Progenitor cell of endocrine pancreas (in vitro differentiated cells): Measurements from ENCODE around the gene BMP3. TPM values are rescaled to one million over a fixed set of nuclear protein-coding genes. Genes with fewer than 3 reads are reported as not detected.

Source experiments
- DNase-seq: peaks from one replicate; pipeline ENCODE4 v3.0.0; 2021; ENCODE audit warnings: low spot score; ENCODE audit not compliant: unreplicated experiment
- H3K27ac Mint-ChIP-seq: 2 replicates; pipeline ENCODE4 v1.8.0; 2021; ENCODE audit warnings: mild to moderate bottlenecking, moderate library complexity, mixed read lengths
- H3K27me3 Mint-ChIP-seq: 2 replicates; pipeline ENCODE4 v1.8.0; 2021; ENCODE audit warnings: mixed read lengths
- H3K36me3 Mint-ChIP-seq: 2 replicates; pipeline ENCODE4 v1.8.0; 2022; ENCODE audit warnings: mixed read lengths; ENCODE audit not compliant: insufficient read depth
- H3K4me1 Mint-ChIP-seq: 2 replicates; pipeline ENCODE4 v1.8.0; 2021; ENCODE audit warnings: low read depth, mixed read lengths
- H3K4me3 Mint-ChIP-seq: 2 replicates; pipeline ENCODE4 v1.8.0; 2021; ENCODE audit warnings: low read depth, mild to moderate bottlenecking, moderate library complexity, mixed read lengths
- H3K9me3 Mint-ChIP-seq: 2 replicates; pipeline ENCODE4 v1.8.0; 2021; ENCODE audit warnings: low read depth, mixed read lengths
- total RNA-seq: library from RNA; stranded (reverse); gene quantifications from 2 replicates; pipeline ENCODE4 v1.2.1, GENCODE V29; 2021
- TF ChIP-seq, protein P1 (sequence below): fragments of 200-600 bp; sonication (generic); IDR thresholded peaks from one replicate; pipeline ENCODE4 v1.5.0; 2021; ENCODE audit warnings: antibody characterized with exemption, mild to moderate bottlenecking; ENCODE audit not compliant: unreplicated experiment

Gene BMP3
- total RNA-seq, 1 donor from 2014 or later, result 10.9 TPM

DNA sequence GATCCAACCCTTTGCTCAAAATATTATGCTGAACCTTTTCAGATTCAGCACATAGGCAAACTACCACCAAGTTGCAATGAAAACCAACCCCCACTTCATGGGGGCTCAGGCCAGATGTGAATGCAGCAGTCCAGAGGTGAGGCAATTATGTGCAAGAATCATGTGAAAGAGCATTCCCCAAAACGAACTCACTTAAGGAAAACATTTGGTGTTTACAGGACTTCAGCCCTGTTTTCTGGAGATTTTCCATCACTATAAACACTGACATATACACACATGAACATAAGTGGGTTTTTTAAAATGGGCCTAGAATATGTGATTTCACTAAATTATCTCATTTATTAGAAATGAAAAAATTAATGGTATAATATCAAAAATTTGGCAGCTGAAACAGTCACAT, 31.5 kb downstream of the BMP3 start:
- no peak overlapping the region for H3K27ac Mint-ChIP-seq
- DNase-seq, result no peak
- H3K36me3 Mint-ChIP-seq, result no peaks in the 10 kb centered on the region
- no peaks in the 10 kb centered on the region for H3K27me3 Mint-ChIP-seq
- H3K4me3 Mint-ChIP-seq, result no peak overlapping the region
- H3K4me1 Mint-ChIP-seq, result peaks cover 10% of the 10 kb centered on the region
- TF ChIP-seq, protein P1, sequence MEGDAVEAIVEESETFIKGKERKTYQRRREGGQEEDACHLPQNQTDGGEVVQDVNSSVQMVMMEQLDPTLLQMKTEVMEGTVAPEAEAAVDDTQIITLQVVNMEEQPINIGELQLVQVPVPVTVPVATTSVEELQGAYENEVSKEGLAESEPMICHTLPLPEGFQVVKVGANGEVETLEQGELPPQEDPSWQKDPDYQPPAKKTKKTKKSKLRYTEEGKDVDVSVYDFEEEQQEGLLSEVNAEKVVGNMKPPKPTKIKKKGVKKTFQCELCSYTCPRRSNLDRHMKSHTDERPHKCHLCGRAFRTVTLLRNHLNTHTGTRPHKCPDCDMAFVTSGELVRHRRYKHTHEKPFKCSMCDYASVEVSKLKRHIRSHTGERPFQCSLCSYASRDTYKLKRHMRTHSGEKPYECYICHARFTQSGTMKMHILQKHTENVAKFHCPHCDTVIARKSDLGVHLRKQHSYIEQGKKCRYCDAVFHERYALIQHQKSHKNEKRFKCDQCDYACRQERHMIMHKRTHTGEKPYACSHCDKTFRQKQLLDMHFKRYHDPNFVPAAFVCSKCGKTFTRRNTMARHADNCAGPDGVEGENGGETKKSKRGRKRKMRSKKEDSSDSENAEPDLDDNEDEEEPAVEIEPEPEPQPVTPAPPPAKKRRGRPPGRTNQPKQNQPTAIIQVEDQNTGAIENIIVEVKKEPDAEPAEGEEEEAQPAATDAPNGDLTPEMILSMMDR, result no peak
- H3K9me3 Mint-ChIP-seq, result no peaks in the 10 kb centered on the region

DNA sequence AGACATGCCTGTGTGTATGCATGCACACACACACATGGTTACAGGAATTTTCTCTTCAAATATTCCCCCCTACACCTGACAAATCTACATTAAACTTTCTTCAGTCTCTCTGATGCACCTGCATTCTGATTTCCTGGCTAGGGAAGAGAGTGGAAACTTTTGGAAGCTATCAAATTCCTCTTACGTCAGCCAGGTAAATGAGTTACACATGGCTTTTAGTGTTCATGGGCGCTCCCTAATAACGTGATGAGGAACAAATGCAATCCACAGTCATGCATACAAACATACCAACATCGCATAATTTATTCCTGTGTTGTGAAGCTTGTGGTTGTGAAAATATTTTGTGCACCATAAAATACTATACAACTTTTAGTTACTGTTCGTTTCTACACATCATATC, 34.9 kb downstream of the BMP3 start:
- TF ChIP-seq, protein P1, result no peak
- Mint-ChIP-seq H3K9me3 (no peaks in the 10 kb centered on the region), H3K4me3 (no peak overlapping the region), H3K4me1 (peaks cover 13% of the 10 kb centered on the region), H3K27me3 (no peaks in the 10 kb centered on the region), H3K27ac (peak overlapping the region; percentile 10), H3K36me3 (no peaks in the 10 kb centered on the region)
- no peak for DNase-seq

DNA sequence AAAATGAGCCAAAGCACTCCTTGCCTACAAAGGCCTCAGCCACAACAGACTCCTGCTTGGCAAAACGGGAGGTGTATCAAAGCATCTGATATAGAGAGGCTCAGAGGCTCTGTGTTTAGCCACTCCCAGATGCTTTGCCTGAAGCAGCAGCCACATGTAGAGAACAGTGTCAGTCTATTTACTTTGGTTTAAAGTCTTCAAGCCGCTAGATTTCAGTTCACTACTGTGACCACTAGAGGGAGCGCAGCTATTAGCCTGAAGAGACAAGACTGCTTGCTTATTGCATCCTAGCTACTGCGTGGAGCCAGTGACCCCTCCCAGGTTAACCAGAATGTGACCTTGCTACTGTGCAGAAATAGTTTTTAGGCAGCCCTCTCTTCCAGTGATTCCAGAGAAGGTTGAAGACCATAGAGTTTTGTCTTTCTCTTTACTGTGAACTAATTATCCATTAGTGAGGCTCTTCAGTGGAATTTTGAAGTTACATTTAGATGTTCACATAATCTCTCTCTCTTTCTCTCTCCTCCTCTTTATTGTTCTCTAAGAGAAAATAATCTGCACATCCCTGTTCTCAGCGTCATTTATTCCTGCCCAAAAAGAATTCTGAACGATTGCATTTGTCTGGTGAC, 39.3 kb downstream of the BMP3 start:
- H3K27ac Mint-ChIP-seq, result peak overlapping the region; percentile 70

DNA sequence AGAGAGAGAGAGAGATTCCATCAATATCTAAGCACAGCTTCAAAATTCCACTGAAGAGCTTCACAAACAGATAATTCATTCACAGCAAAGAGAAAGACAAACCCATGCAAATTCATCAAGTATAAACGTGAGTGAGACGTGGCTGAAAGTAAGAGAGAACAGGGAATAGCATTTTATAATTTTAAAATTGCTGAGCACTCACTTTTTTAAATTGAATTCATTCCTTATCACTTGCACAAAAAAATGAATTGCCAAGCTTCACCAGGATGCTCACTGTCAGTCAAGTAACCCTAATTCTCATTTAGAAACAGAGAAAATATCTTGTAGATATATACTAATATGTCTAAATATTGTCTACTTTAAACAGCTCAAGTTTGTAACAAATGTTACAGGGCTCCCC, 40.5 kb downstream of the BMP3 start:
- peaks cover 6% of the 10 kb centered on the region for H3K27me3 Mint-ChIP-seq

More for the DNA sequence above, 39.3 kb downstream of the BMP3 start:
- TF ChIP-seq, protein P1, result peak; percentile 96
- H3K4me1 Mint-ChIP-seq, result peaks cover 5% of the 10 kb centered on the region
- H3K36me3 Mint-ChIP-seq, result no peaks in the 10 kb centered on the region
- DNase-seq, result peak; percentile 53
- no peak overlapping the region for H3K4me3 Mint-ChIP-seq
- H3K27me3 Mint-ChIP-seq, result peaks cover 6% of the 10 kb centered on the region
- H3K9me3 Mint-ChIP-seq, result no peaks in the 10 kb centered on the region

DNA sequence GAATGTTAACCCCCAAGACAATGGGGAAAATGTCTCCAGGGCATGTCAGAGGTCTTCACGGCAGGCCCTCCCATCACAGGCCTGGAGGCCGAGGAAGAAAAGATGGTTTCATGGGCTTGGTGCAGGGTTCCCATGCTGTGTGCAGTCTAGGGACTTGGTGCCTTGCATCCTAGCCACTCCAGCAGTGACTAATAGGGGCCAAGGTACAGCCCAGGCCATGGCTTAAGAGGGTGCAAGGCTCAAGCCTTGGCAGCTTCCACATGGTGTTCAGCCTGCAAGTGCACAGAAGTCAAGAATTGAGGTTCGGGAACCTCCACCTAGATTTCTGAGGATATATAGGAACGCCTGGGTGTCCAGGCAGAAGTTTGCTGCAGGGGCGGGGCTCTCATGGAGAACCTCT, 50.6 kb downstream of the BMP3 start:
- Mint-ChIP-seq H3K27ac (no peak overlapping the region), H3K36me3 (peaks cover 6% of the 10 kb centered on the region), H3K4me3 (no peak overlapping the region), H3K27me3 (no peaks in the 10 kb centered on the region), H3K4me1 (no peaks in the 10 kb centered on the region), H3K9me3 (peaks cover 20% of the 10 kb centered on the region)
- no peak for DNase-seq
- TF ChIP-seq, protein P1, result no peak

More for the DNA sequence above, 40.5 kb downstream of the BMP3 start:
- Mint-ChIP-seq H3K4me3 (no peak overlapping the region), H3K27ac (no peak overlapping the region), H3K4me1 (peaks cover 4% of the 10 kb centered on the region), H3K9me3 (no peaks in the 10 kb centered on the region), H3K36me3 (no peaks in the 10 kb centered on the region)
- no peak for DNase-seq
- TF ChIP-seq, protein P1, result no peak
